ENCODE results near the gene SLC19A1.

The SLC19A1 gene

GRCh38 chr21:45488931-45489721 is 53.1 kb downstream of the SLC19A1 start:
- DNase-seq, result peak; percentile 13

GRCh38 chr21:45487891-45488600 is 54.2 kb downstream of the SLC19A1 start:
- no peak for DNase-seq

GRCh38 chr21:45487161-45487806 is 55.0 kb downstream of the SLC19A1 start:
- DNase-seq, result no peak

- DNase-seq, result no peak
Observed at GRCh38 chr21:45486443-45487160, 55.6 kb downstream of the SLC19A1 start.

- no peak for DNase-seq
Observed at GRCh38 chr21:45485686-45486442, 56.4 kb downstream of the SLC19A1 start.

GRCh38 chr21:45484318-45484717 is 57.9 kb downstream of the SLC19A1 start:
- no peak for DNase-seq

- DNase-seq, result no peak
Observed at GRCh38 chr21:45482899-45483821, 59.1 kb downstream of the SLC19A1 start.

- DNase-seq, result no peak
Observed at GRCh38 chr21:45481977-45482898, 60.0 kb downstream of the SLC19A1 start.

GRCh38 chr21:45481566-45481965 is 60.7 kb downstream of the SLC19A1 start:
- DNase-seq, result no peak

- DNase-seq, result no peak
Observed at GRCh38 chr21:45480701-45481500, 61.3 kb downstream of the SLC19A1 start.

GRCh38 chr21:45479691-45480675 is 62.3 kb downstream of the SLC19A1 start:
- DNase-seq, result no peak

- DNase-seq, result no peak
Observed at GRCh38 chr21:45478816-45479669, 63.2 kb downstream of the SLC19A1 start.

GRCh38 chr21:45478115-45478801 is 64.0 kb downstream of the SLC19A1 start:
- DNase-seq, result peak; percentile 43

GRCh38 chr21:45477176-45478114 is 64.8 kb downstream of the SLC19A1 start:
- no peak for DNase-seq

- DNase-seq, result no peak
Observed at GRCh38 chr21:45476582-45476981, 65.7 kb downstream of the SLC19A1 start.

All from NCI-H2227 treated with DMSO at 0.1 percent for 48 hours (cell line).